GM12878 (cell line): ENCODE measurements around the gene KISS1R. TPM values are rescaled to one million over a fixed set of nuclear protein-coding genes. Genes with fewer than 3 reads are reported as not detected.
A peak's percentile ranks its signal among the peaks of the same experiment; 100 is the strongest.

ENCODE experiments used
- ATAC-seq: fragments of 200-7000 bp; cut with Tn5 transposase; 3 replicates; pipeline ENCODE4 v1.9.1; 2020; ENCODE audit warnings: mild to moderate bottlenecking, moderate library complexity
- BruUV-seq: library from RNA; stranded (reverse); fragments of 400-500 nt; replicated peaks from 2 replicates; lab custom pipeline; 2021; lab: Mats Ljungman, UMichigan
- CTCF ChIA-PET: fragments of 300-600 bp; sonication (Branson Sonifier 250); formaldehyde crosslinking; extraction: SDS; loops from one replicate; lab custom pipeline; 2021; ENCODE audit warnings: inconsistent platforms; lab: Yijun Ruan, JAX
- POLR2A ChIA-PET: fragments of 350-600 bp; formaldehyde crosslinking; extraction: SDS; loops from one replicate; lab custom pipeline; 2021; ENCODE audit warnings: inconsistent platforms; lab: Charles Lee
- RAD21 ChIA-PET: fragments of 300-600 bp; sonication (Branson Sonifier 250); formaldehyde crosslinking; loops from one replicate; lab custom pipeline; 2023; ENCODE audit warnings: antibody characterized with exemption; ENCODE audit not compliant: unreplicated experiment; lab: Charles Lee
- SMC1A ChIA-PET: fragments of 300-600 bp; sonication (Branson Sonifier 250); formaldehyde crosslinking; loops from one replicate; lab custom pipeline; 2023; ENCODE audit not compliant: unreplicated experiment, uncharacterized antibody; lab: Charles Lee
- DNase-seq: peaks from one replicate; pipeline ENCODE4 v3.0.0-alpha.2; 2011; ENCODE audit warnings: low read depth, low spot score
- FAIRE-seq: peaks from 3 replicates; lab custom pipeline; 2011; peaks lifted over from hg19 to GRCh38; lab: Jason Lieb, UNC
- H2AFZ ChIP-seq: 2 replicates; pipeline ENCODE4 v1.6.0; 2011; ENCODE audit warnings: low read depth, low read length, control low read depth; ENCODE audit not compliant: control insufficient read depth
- H3K27ac ChIP-seq: 2 replicates; pipeline ENCODE4 v1.5.1; 2011; ENCODE audit warnings: control low read depth; ENCODE audit not compliant: control insufficient read depth, insufficient read depth
- H3K27me3 ChIP-seq, 2 experiments: replicated peaks in 1 of 2; 2 replicates each; pipeline versions ENCODE4 v1.6.0 to v1.6.1; 2011; ENCODE audit warnings: low read length in 1 of 2; ENCODE audit not compliant: control insufficient read depth in 2 of 2, insufficient read depth in 2 of 2
- H3K36me3 ChIP-seq, 2 experiments: 2 replicates each; pipeline ENCODE4 v1.5.1; 2011; ENCODE audit warnings: low read length in 1 of 2; ENCODE audit not compliant: control insufficient read depth in 2 of 2, insufficient read depth in 2 of 2
- H3K4me1 ChIP-seq: 2 replicates; pipeline ENCODE4 v1.6.1; 2011; ENCODE audit warnings: mild to moderate bottlenecking, low read length, moderate library complexity, mixed read lengths; ENCODE audit not compliant: control insufficient read depth, insufficient read depth
- H3K4me2 ChIP-seq: 2 replicates; pipeline ENCODE4 v1.6.0; 2011; ENCODE audit warnings: control low read depth; ENCODE audit not compliant: control insufficient read depth, insufficient read depth
- H3K4me3 ChIP-seq: fragments of 200-600 bp; sonication (generic); 2 replicates; pipeline ENCODE4 v1.5.1; 2016
- H3K79me2 ChIP-seq: 2 replicates; pipeline ENCODE4 v1.6.0; 2011; ENCODE audit warnings: low read length; ENCODE audit not compliant: control insufficient read depth, insufficient read depth
- H3K9ac ChIP-seq: 2 replicates; pipeline ENCODE4 v1.8.0; 2011; ENCODE audit warnings: low read length, control low read depth, mixed read lengths; ENCODE audit not compliant: control insufficient read depth, insufficient read depth
- H3K9me3 ChIP-seq: replicated peaks from 3 replicates; pipeline ENCODE4 v1.5.1; 2011; ENCODE audit warnings: mild to moderate bottlenecking, low read length; ENCODE audit not compliant: control insufficient read depth, insufficient read depth
- H4K20me1 ChIP-seq: 2 replicates; pipeline ENCODE4 v1.6.0; 2011; ENCODE audit not compliant: control insufficient read depth, insufficient read depth
- ATF7 ChIP-seq: fragments of 450-650 bp; IDR thresholded peaks from 2 replicates; pipeline ENCODE4 v1.6.1; 2016; ENCODE audit warnings: low read depth, mild to moderate bottlenecking
- BMI1 ChIP-seq: fragments of 450-650 bp; IDR thresholded peaks from 2 replicates; pipeline ENCODE4 v1.6.1; 2016; ENCODE audit warnings: mild to moderate bottlenecking, moderate library complexity, borderline replicate concordance
- BRCA1 ChIP-seq: IDR thresholded peaks from 2 replicates; pipeline ENCODE4 v1.6.1; 2011; ENCODE audit warnings: low read depth, low read length, improper control_type of control experiment
- CHD4 ChIP-seq: fragments of 200-600 bp; sonication (generic); IDR thresholded peaks from 2 replicates; pipeline ENCODE4 v1.6.1; 2016; ENCODE audit warnings: mild to moderate bottlenecking
- EGR1 ChIP-seq, 2 experiments: IDR thresholded peaks; 1 replicate in 1 of 2; 2 replicates in 1 of 2; pipeline ENCODE4 v1.6.1; 2011 to 2012; ENCODE audit warnings: low read depth in 2 of 2, low read length in 2 of 2, borderline replicate concordance in 1 of 2, mild to moderate bottlenecking in 1 of 2, moderate library complexity in 1 of 2
- HDGF ChIP-seq: fragments of 450-650 bp; IDR thresholded peaks from 2 replicates; pipeline ENCODE4 v1.6.1; 2016; ENCODE audit warnings: antibody characterized with exemption
- KLF5 ChIP-seq: fragments of 450-650 bp; IDR thresholded peaks from 2 replicates; pipeline ENCODE4 v1.6.1; 2014; ENCODE audit warnings: mild to moderate bottlenecking; ENCODE audit not compliant: partially characterized antibody
- MLLT1 ChIP-seq: fragments of 450-650 bp; IDR thresholded peaks from 2 replicates; pipeline ENCODE4 v1.6.1; 2016; ENCODE audit warnings: mild to moderate bottlenecking
- MTA2 ChIP-seq: fragments of 450-650 bp; IDR thresholded peaks from 2 replicates; pipeline ENCODE4 v1.6.1; 2016; ENCODE audit warnings: low read depth, mild to moderate bottlenecking, moderate library complexity
- NFIC ChIP-seq: IDR thresholded peaks from 2 replicates; pipeline ENCODE4 v1.6.1; 2012; ENCODE audit warnings: low read depth, mild to moderate bottlenecking, inconsistent platforms, low read length, moderate library complexity
- NR2C2 ChIP-seq: IDR thresholded peaks from 2 replicates; pipeline ENCODE4 v1.6.1; 2011; ENCODE audit warnings: borderline replicate concordance, low read depth; ENCODE audit not compliant: control insufficient read depth, insufficient read length
- NR2F1 ChIP-seq: fragments of 450-650 bp; conservative IDR thresholded peaks from 2 replicates; pipeline ENCODE4 v1.6.1; 2017; ENCODE audit warnings: mild to moderate bottlenecking
- POLR2A ChIP-seq: IDR thresholded peaks from 2 replicates; pipeline ENCODE4 v1.6.1; 2011; ENCODE audit warnings: low read depth, mild to moderate bottlenecking, low read length
- RAD21 ChIP-seq: IDR thresholded peaks from 2 replicates; pipeline ENCODE4 v1.6.1; 2011; ENCODE audit warnings: mild to moderate bottlenecking, low read depth, low read length, moderate library complexity; ENCODE audit not compliant: insufficient read depth
- RAD51 ChIP-seq: fragments of 450-650 bp; IDR thresholded peaks from 2 replicates; pipeline ENCODE4 v1.6.1; 2016; ENCODE audit warnings: moderate library complexity, mild to moderate bottlenecking, inconsistent platforms
- ZNF622 ChIP-seq: fragments of 450-650 bp; IDR thresholded peaks from 2 replicates; pipeline ENCODE4 v1.6.1; 2017; ENCODE audit warnings: mild to moderate bottlenecking, inconsistent platforms
- WGBS: methylation state at CpG from one replicate; pipeline ENCODE4 v1.1.6; 2016; ENCODE audit warnings: low lambda C conversion rate; ENCODE audit not compliant: insufficient replicate concordance, insufficient coverage; ENCODE audit errors: missing lambda C conversion rate; 5-methylcytosine and 5-hydroxymethylcytosine counted together
- in situ Hi-C: fragments of 300-500 bp; cut with MboI; formaldehyde crosslinking; loops from 9 replicates; pipeline ENCODE4 v1.14.3; 2018; ENCODE audit warnings: mixed read lengths
- intact Hi-C: fragments of 100-400 bp; cut with micrococcal nuclease; formaldehyde crosslinking; loops from one replicate; pipeline ENCODE4 v1.14.2; 2022; ENCODE audit not compliant: unreplicated experiment
- polyA plus RNA-seq, 11 experiments: library from polyadenylated mRNA; depleted of rRNA in 4 of 11; unstranded in 6 of 11; stranded (reverse) in 5 of 11; fragments of >200 nt; fragmentation: Nextera tagmentation in 4 of 11; fragmentation: Illumina TruSeq in 1 of 11; extraction: Ambion mirVana in 4 of 11; extraction: Trizol in 1 of 11; gene quantifications; 1 replicate in 1 of 11; 2 replicates in 10 of 11; pipeline versions ENCODE4 v1.2.1 to v1.2.3, GENCODE V29; 2011 to 2016; ENCODE audit warnings: inconsistent platforms in 2 of 11, missing spikeins in 2 of 11, low read depth in 1 of 11
- total RNA-seq, 4 experiments: library from RNA; depleted of rRNA in 3 of 4; stranded (reverse); fragments of >200 nt in 3 of 4; fragmentation: Illumina TruSeq in 1 of 4; extraction: Trizol in 1 of 4; gene quantifications; 2 replicates each; pipeline versions ENCODE4 v1.2.1 to v1.2.3, GENCODE V29; 2013 to 2021
- TF ChIP-seq, protein P1 (sequence below): fragments of 450-650 bp; conservative IDR thresholded peaks from 2 replicates; pipeline ENCODE4 v1.6.1; 2017; ENCODE audit warnings: mild to moderate bottlenecking, moderate library complexity

Gene KISS1R
- total and polyA plus RNA-seq, 10 of the 15 experiments (the other 5 are each of a cell fraction or from before 2014, with no cell fraction given) = 0.13 to 2.7 (median 1.4) TPM; not detected in 3

GRCh38 chr19:948842-949496 is 31.8 kb downstream of the KISS1R start (continued):
- TF ChIP-seq RAD51 = no peak
- TF ChIP-seq NFIC = 0 out of 2 replicates have a peak, but pooled peaks have one; percentile 35
- TF ChIP-seq KLF5 = no peak
- no peak for TF ChIP-seq BRCA1
- TF ChIP-seq, protein P1, sequence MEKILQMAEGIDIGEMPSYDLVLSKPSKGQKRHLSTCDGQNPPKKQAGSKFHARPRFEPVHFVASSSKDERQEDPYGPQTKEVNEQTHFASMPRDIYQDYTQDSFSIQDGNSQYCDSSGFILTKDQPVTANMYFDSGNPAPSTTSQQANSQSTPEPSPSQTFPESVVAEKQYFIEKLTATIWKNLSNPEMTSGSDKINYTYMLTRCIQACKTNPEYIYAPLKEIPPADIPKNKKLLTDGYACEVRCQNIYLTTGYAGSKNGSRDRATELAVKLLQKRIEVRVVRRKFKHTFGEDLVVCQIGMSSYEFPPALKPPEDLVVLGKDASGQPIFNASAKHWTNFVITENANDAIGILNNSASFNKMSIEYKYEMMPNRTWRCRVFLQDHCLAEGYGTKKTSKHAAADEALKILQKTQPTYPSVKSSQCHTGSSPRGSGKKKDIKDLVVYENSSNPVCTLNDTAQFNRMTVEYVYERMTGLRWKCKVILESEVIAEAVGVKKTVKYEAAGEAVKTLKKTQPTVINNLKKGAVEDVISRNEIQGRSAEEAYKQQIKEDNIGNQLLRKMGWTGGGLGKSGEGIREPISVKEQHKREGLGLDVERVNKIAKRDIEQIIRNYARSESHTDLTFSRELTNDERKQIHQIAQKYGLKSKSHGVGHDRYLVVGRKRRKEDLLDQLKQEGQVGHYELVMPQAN = no peak
- no peak for TF ChIP-seq RAD21
- peak in 1 of 2 experiments; percentile 70; a peak in 2 of 3 replicates for TF ChIP-seq EGR1 (IDR thresholded peaks at IDR 0.05; ENCODE audit: borderline replicate concordance in 1 of 2, low read depth in 2 of 2, low read length in 2 of 2)

GRCh38 chr19:950352-951066 is 33.4 kb downstream of the KISS1R start:
- peak overlapping the region; percentile 41 for H3K4me3 ChIP-seq
- in situ Hi-C loops = no loop called here
- FAIRE-seq (no peak), ATAC-seq (no peak), DNase-seq (no peak)
- intact Hi-C loops = no loop called here
- H3K9me3 ChIP-seq = no peaks in the 10 kb centered on the region
- ChIA-PET SMC1A (interaction anchor here (0.6 to 2.6 kb wide), 4 partner anchors 18 to 273 kb away, joined by 4 to 16 read pairs (median 4); no protein-coding TSS in a partner anchor), CTCF (no interaction called here), RAD21 (interaction anchor here (0.8 to 1.1 kb wide), 3 partner anchors 25 to 69 kb away, joined by 3 to 4 read pairs (median 3); no protein-coding TSS in a partner anchor), POLR2A (interaction anchor here (0.6 to 1.3 kb wide), 4 partner anchors 18 to 316 kb away, joined by 3 to 4 read pairs (median 3); no protein-coding TSS in a partner anchor)
- H3K4me2 ChIP-seq = peak overlapping the region; percentile 85
- peaks cover 0 to 5% of the 10 kb centered on the region in 2 experiments; a peak in 3 of 4 replicates for H3K36me3 ChIP-seq
- no TSS peak for BruUV-seq
- H3K4me1 ChIP-seq = peaks cover 79% of the 10 kb centered on the region
- H2AFZ ChIP-seq = no peak overlapping the region
- WGBS = 4% methylated on average over 15 of the region's 17 CpGs
- H3K79me2 ChIP-seq = peaks cover 64% of the 10 kb centered on the region
- no peaks in the 10 kb centered on the region for H3K27me3 ChIP-seq
- H3K9ac ChIP-seq = peak overlapping the region; percentile 39; the same call in 1 of the 2 replicates
- H4K20me1 ChIP-seq = no peaks in the 10 kb centered on the region
- H3K27ac ChIP-seq = peak overlapping the region; percentile 95
- TF ChIP-seq HDGF (0 out of 2 replicates have a peak, but pooled peaks have one; percentile 63), CHD4 (no peak), NR2F1 (no peak), MLLT1 (no peak), POLR2A (0 out of 2 replicates have a peak, but pooled peaks have one; percentile 24), NR2C2 (no peak), MTA2 (no peak), ATF7 (0 out of 2 replicates have a peak, but pooled peaks have one; percentile 21), ZNF622 (no peak), BMI1 (no peak)
